GM10248 (cell line): Measurements from ENCODE around the gene CDH23.

Source experiments
- CTCF ChIA-PET: fragments of 300-600 bp; sonication (Branson Sonifier 250); formaldehyde crosslinking; extraction: SDS; loops from one replicate; lab custom pipeline; 2021; ENCODE audit warnings: antibody characterized with exemption; lab: Yijun Ruan, JAX
- POLR2A ChIA-PET: fragments of 350-650 bp; sonication (Branson Sonifier 250); formaldehyde crosslinking; extraction: SDS; loops from one replicate; lab custom pipeline; 2020; ENCODE audit warnings: antibody characterized with exemption; lab: Yijun Ruan, JAX
- DNase-seq: peaks from one replicate; pipeline ENCODE4 v3.0.0; 2012; ENCODE audit errors: extremely low spot score
- TF ChIP-seq, protein P1 (sequence below): IDR thresholded peaks from 2 replicates; pipeline ENCODE4 v1.5.1; 2012; ENCODE audit warnings: mild to moderate bottlenecking, low read depth; ENCODE audit errors: extremely low read depth, missing control alignments, control extremely low read depth

CDH23 gene

DNA sequence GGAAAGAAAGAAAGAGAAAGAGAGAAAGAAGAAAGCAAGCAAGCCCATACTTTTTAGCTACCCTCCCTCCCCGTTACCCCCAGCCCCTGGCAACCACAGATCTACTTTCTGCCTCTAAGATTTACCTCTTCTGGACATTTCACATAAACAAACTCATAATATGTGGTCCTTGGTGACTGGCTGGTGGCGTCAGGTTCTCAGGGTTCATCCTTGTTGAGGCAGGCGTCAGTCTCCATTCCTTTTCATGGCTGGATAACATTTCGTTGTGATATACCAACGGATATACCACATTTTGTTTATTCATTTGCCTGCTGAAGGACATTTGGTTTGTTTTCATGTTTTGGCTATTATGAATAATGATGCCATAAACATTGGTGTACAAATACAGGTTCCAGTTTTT, 30.5 kb downstream of the CDH23 start:
- POLR2A ChIA-PET = no interaction called here
- TF ChIP-seq, protein P1, sequence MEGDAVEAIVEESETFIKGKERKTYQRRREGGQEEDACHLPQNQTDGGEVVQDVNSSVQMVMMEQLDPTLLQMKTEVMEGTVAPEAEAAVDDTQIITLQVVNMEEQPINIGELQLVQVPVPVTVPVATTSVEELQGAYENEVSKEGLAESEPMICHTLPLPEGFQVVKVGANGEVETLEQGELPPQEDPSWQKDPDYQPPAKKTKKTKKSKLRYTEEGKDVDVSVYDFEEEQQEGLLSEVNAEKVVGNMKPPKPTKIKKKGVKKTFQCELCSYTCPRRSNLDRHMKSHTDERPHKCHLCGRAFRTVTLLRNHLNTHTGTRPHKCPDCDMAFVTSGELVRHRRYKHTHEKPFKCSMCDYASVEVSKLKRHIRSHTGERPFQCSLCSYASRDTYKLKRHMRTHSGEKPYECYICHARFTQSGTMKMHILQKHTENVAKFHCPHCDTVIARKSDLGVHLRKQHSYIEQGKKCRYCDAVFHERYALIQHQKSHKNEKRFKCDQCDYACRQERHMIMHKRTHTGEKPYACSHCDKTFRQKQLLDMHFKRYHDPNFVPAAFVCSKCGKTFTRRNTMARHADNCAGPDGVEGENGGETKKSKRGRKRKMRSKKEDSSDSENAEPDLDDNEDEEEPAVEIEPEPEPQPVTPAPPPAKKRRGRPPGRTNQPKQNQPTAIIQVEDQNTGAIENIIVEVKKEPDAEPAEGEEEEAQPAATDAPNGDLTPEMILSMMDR = no peak
- CTCF ChIA-PET = interaction anchor here (1.1 kb wide), 1 partner anchor 182 kb away, joined by 3 read pairs; no protein-coding TSS in a partner anchor
- DNase-seq = no peak

DNA sequence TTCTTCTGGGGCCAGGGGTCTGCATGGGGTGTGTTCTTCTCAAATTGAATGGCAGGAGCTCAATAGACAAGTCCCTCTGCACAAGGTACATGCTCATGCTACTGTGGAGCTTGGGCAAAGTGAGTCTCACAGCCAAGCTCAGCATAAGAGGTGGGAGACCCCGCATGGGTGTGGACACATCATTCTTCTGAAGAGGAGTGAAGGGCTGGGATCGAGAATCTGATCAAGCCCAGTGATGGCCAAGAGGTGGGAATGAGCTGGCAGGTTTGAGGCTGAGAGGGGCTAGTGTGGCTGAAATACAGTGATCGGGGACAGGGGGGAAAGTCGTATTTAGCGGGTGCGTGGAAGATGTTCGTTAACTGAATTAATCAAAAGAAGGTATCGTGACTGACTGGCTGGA, 32.6 kb downstream of the CDH23 start:
- TF ChIP-seq, protein P1 = no peak
- no peak for DNase-seq
- ChIA-PET POLR2A (no interaction called here), CTCF (interaction anchor here (1.1 to 1.5 kb wide), 6 partner anchors 45 to 141 kb away, joined by 3 to 7 read pairs (median 3); no protein-coding TSS in a partner anchor)

DNA sequence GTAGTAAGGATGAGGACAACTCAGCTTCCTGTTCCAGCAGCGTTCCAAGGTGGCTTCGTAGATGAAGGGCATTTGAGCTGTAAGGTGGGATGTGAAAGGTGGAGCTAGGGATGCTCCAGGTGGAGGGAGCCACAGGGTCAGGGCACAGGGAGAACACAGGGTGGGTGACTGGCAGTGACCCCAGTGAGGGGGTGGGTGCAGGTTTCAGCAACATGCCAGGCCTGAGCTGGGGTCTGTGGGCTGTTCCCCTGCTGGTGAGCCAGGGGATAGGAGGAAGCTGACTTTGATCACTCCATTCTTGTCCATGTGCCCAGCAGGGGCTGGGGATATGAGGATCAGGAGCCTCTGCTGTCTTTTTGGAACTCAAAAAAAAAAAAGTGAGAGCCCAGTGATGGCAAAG, 33.2 kb downstream of the CDH23 start:
- POLR2A ChIA-PET = no interaction called here
- CTCF ChIA-PET = interaction anchor here (1.1 to 1.5 kb wide), 5 partner anchors 46 to 140 kb away, joined by 3 to 7 read pairs (median 3); no protein-coding TSS in a partner anchor
- TF ChIP-seq, protein P1 = no peak
- DNase-seq = no peak

DNA sequence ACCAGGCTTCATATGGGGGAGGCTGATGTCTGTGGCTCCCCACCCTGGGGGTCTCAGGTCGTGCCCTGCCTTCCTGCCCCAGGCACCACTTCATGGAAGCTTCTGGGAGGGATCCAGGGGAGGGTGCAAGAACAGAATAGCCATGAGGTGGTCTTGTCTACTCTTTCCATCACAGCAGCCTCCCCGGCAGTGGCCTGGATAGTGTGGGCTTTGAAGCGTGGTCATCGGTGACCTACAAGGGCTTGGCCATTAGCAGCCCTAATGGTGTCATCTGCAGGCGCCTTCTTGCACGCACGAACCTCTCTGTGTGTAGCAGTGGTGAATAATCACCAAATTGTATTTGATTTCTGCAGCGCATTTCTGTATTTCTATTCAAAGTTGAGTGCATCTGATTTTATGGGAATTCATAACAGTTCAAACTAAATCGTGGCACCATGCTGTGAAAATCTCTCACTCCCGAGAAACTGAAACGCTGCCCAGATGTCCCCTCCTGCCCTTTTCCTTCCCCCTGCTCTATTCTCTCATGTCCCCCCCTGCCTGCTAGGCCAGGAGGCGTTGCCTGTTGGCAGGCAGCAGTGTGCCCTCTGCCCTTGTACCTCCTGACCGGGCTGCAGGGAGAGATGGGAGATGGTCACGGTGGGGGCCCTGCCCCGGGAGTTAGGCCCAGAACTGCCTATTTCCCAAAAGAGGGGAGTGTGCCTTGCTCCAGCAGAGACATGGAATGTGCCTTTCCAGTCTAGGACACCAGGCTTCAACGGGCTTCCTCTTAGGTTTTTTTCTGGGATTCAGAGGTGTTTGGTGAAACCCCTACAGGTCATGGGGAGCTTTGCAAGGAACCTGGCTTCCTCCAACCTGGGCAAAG, 34.8 kb downstream of the CDH23 start:
- CTCF ChIA-PET = no interaction called here
- POLR2A ChIA-PET = no interaction called here
- no peak for DNase-seq
- TF ChIP-seq, protein P1 = no peak

DNA sequence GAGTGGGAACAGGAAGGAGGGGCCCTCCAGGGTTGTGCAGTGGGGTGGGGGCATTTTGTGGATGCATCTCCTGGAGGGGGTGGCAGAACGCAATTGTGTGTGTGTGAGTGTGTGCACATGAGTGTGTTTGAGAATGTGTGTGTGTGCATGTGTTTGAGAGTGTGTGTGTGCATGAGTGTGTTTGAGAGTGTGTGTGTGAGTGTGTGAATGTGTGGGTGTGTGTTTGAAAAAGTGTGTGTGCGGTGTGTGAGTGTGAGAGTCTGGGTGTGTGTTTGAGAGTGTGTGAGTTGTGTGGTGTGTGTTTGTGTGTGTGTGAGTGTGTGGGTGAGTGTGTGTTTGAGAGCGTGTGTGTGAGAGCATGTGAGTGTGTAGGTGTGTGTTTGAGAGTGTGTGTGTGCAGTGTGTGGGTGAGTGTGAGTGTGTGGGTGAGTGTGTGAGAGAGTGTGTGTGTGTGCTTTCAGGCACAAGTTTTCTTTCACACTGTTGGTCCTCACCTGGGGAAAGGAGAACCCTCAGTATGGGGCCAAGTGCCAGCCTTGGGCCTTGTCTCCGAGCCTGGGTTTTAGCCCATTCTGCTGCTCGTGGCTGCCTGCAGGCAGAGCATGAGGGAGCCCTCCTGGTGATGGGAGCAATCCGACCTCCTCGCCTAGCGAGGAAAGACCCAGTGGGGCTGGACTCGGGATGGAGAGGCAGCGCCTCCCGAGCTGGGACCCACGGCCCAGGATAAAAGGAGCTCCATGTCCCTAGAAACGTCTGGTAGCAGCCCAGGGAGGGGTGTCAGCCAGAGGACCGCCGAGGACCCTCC, 35.6 kb downstream of the CDH23 start:
- CTCF ChIA-PET = no interaction called here
- TF ChIP-seq, protein P1 = no peak
- POLR2A ChIA-PET = no interaction called here
- DNase-seq = no peak

DNA sequence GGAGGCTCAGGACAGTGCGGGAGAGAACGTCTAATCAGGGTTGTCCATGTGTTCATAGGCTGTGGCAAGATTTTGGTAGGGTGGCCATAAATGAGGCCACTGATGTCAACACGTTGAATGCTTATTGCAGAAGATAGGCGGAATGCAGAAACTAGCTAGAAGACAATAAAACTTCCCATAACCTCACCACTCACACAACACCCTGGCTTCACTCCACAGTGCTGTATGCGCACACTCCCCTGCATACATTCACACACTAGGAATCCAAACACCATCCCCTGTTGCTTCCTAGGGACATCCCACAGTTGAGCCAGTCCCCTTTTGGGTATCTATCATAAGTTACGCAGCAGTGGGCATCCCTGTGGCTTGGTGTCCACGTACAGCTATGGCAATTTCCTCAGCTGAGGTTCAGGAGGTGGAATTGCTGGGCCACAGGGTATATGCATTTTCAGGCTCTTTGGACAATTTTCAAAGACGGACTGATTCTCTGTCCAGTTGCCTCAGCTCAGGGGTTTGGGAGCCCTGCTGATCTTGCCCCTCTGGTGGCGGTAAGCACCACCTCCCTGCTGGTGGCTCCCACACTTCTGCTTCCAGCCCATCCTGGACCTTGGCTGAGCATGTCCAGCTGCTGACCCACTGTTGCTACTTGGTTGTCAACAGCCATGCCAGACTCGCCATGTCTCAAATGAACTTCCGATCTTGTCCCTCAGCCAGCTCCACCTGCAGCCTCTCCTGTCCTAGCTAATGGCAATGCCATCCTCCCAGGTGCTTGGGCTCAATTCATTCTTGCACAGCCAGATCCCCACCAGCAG, 36.4 kb downstream of the CDH23 start:
- ChIA-PET POLR2A (no interaction called here), CTCF (no interaction called here)
- TF ChIP-seq, protein P1 = no peak
- DNase-seq = no peak
